Measurements from ENCODE around the gene ACACA.

Gene ACACA

GRCh38 chr17:37425268-37425667, 18.6 kb upstream of the ACACA start:
- ATAC-seq: no peak
- TF ChIP-seq CREB5 (CRISPR knock-in tag; IDR thresholded peaks at IDR 0.05; ENCODE audit: low read depth): no peak
- no peak for TF ChIP-seq PATZ1 (CRISPR knock-in tag; IDR thresholded peaks at IDR 0.05; ENCODE audit: borderline replicate concordance)
- TF ChIP-seq TCF4 (CRISPR knock-in tag; IDR thresholded peaks at IDR 0.05; ENCODE audit: borderline replicate concordance): no peak
- TF ChIP-seq TSHZ2 (CRISPR knock-in tag; IDR thresholded peaks at IDR 0.05): no peak
- TF ChIP-seq GLIS3 (CRISPR knock-in tag; IDR thresholded peaks at IDR 0.05): no peak
- TF ChIP-seq ZFP30 (CRISPR knock-in tag; IDR thresholded peaks at IDR 0.05): no peak
- TF ChIP-seq ZFP3 (CRISPR knock-in tag; IDR thresholded peaks at IDR 0.05): no peak
- TF ChIP-seq PPARA (CRISPR knock-in tag; IDR thresholded peaks at IDR 0.05; ENCODE audit: borderline replicate concordance): no peak
- TF ChIP-seq POU6F1 (CRISPR knock-in tag; IDR thresholded peaks at IDR 0.05; ENCODE audit: borderline replicate concordance, low read depth): no peak
- no peak for TF ChIP-seq ISL1 (CRISPR knock-in tag; IDR thresholded peaks at IDR 0.05)
- no peak for TF ChIP-seq ZNF70 (CRISPR knock-in tag; IDR thresholded peaks at IDR 0.05)

- no peak for TF ChIP-seq TOX (CRISPR knock-in tag; IDR thresholded peaks at IDR 0.05; ENCODE audit: borderline replicate concordance)
- no peak for TF ChIP-seq SNAI2 (CRISPR knock-in tag; IDR thresholded peaks at IDR 0.05)
- no peak for TF ChIP-seq TSHZ2 (CRISPR knock-in tag; IDR thresholded peaks at IDR 0.05)
- no peak for TF ChIP-seq TCF4 (CRISPR knock-in tag; IDR thresholded peaks at IDR 0.05; ENCODE audit: borderline replicate concordance)
- TF ChIP-seq OSR1 (CRISPR knock-in tag; IDR thresholded peaks at IDR 0.05): no peak
- no peak for TF ChIP-seq PATZ1 (CRISPR knock-in tag; IDR thresholded peaks at IDR 0.05; ENCODE audit: borderline replicate concordance)
- TF ChIP-seq CSDC2 (CRISPR knock-in tag; IDR thresholded peaks at IDR 0.05): no peak
- no peak for TF ChIP-seq GLIS3 (CRISPR knock-in tag; IDR thresholded peaks at IDR 0.05)
- TF ChIP-seq RARB (CRISPR knock-in tag; IDR thresholded peaks at IDR 0.05): no peak
- no peak for TF ChIP-seq CREB5 (CRISPR knock-in tag; IDR thresholded peaks at IDR 0.05; ENCODE audit: low read depth)
- no peak for TF ChIP-seq POU6F1 (CRISPR knock-in tag; IDR thresholded peaks at IDR 0.05; ENCODE audit: borderline replicate concordance, low read depth)
- TF ChIP-seq BACH2 (CRISPR knock-in tag; IDR thresholded peaks at IDR 0.05; ENCODE audit: borderline replicate concordance): no peak
- no peak for ATAC-seq
These were observed 16.5 kb upstream of the ACACA start for GRCh38 chr17:37422971-37423625.
